Panc1 (cell line): Measurements from ENCODE around the gene PPFIA3.

Experiments
- CTCF ChIP-seq: fragments of 450-650 bp; IDR thresholded peaks from 2 replicates; pipeline ENCODE4 v1.5.1; 2017; ENCODE audit warnings: mild to moderate bottlenecking
- POLR2AphosphoS5 ChIP-seq: IDR thresholded peaks from 2 replicates; pipeline ENCODE4 v1.6.1; 2012; ENCODE audit warnings: mild to moderate bottlenecking, low read depth, low read length, moderate library complexity
- SIN3A ChIP-seq: IDR thresholded peaks from 2 replicates; pipeline ENCODE4 v1.6.1; 2012; ENCODE audit warnings: low read depth, mild to moderate bottlenecking, low read length, moderate library complexity, borderline replicate concordance; ENCODE audit not compliant: insufficient read depth
- TCF7L2 ChIP-seq: IDR thresholded peaks from 2 replicates; pipeline ENCODE4 v1.6.1; 2011; ENCODE audit warnings: mild to moderate bottlenecking, low read depth, low read length, inconsistent platforms
- TF ChIP-seq, protein P1 (sequence below), 2 experiments: IDR thresholded peaks; 2 replicates each; pipeline ENCODE4 v1.6.1; 2011 to 2012; ENCODE audit warnings: low read depth in 2 of 2, control low read depth in 1 of 2, low read length in 1 of 2, mild to moderate bottlenecking in 1 of 2, moderate library complexity in 1 of 2; ENCODE audit not compliant: insufficient read depth in 1 of 2

- TF ChIP-seq POLR2AphosphoS5, result no peak
- TF ChIP-seq CTCF, result no peak
- TF ChIP-seq TCF7L2, result no peak
- TF ChIP-seq, protein P1, sequence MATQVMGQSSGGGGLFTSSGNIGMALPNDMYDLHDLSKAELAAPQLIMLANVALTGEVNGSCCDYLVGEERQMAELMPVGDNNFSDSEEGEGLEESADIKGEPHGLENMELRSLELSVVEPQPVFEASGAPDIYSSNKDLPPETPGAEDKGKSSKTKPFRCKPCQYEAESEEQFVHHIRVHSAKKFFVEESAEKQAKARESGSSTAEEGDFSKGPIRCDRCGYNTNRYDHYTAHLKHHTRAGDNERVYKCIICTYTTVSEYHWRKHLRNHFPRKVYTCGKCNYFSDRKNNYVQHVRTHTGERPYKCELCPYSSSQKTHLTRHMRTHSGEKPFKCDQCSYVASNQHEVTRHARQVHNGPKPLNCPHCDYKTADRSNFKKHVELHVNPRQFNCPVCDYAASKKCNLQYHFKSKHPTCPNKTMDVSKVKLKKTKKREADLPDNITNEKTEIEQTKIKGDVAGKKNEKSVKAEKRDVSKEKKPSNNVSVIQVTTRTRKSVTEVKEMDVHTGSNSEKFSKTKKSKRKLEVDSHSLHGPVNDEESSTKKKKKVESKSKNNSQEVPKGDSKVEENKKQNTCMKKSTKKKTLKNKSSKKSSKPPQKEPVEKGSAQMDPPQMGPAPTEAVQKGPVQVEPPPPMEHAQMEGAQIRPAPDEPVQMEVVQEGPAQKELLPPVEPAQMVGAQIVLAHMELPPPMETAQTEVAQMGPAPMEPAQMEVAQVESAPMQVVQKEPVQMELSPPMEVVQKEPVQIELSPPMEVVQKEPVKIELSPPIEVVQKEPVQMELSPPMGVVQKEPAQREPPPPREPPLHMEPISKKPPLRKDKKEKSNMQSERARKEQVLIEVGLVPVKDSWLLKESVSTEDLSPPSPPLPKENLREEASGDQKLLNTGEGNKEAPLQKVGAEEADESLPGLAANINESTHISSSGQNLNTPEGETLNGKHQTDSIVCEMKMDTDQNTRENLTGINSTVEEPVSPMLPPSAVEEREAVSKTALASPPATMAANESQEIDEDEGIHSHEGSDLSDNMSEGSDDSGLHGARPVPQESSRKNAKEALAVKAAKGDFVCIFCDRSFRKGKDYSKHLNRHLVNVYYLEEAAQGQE (IDR thresholded peaks at IDR 0.05; ENCODE audit: insufficient read depth in 1 of 2, low read depth in 2 of 2, low read length in 1 of 2), result no peak
- no peak for TF ChIP-seq SIN3A
These were observed 17.0 kb upstream of the PPFIA3 start for GRCh38 chr19:49102303-49102702.
